Fibroblast of lung (primary cell): ENCODE results near the gene RNF175. TPM values are rescaled to one million over a fixed set of nuclear protein-coding genes. Genes with fewer than 3 reads are reported as not detected.

Experiments used
- DNase-seq, 2 donors: peaks; one replicate each; pipeline versions ENCODE4 v3.0.0 to v3.0.0-alpha.2; 2010; ENCODE audit warnings: low read depth in 2 of 2
- H2AFZ ChIP-seq: 2 replicates; pipeline ENCODE4 v1.5.1; 2012; ENCODE audit warnings: low read length, control low read depth, inconsistent platforms
- H3K27ac ChIP-seq: 2 replicates; pipeline ENCODE4 v1.5.1; 2011; ENCODE audit warnings: low read length, control low read depth; ENCODE audit not compliant: insufficient read depth
- H3K27me3 ChIP-seq: 2 replicates; pipeline ENCODE4 v1.5.1; 2011; ENCODE audit warnings: mild to moderate bottlenecking, low read length; ENCODE audit not compliant: control insufficient read depth, insufficient read depth
- H3K36me3 ChIP-seq: 2 replicates; pipeline ENCODE4 v1.5.1; 2011; ENCODE audit warnings: low read length; ENCODE audit not compliant: control insufficient read depth, insufficient read depth
- H3K4me1 ChIP-seq: 2 replicates; pipeline ENCODE4 v1.5.1; 2011; ENCODE audit warnings: low read length; ENCODE audit not compliant: control insufficient read depth, insufficient read depth; ENCODE audit errors: extremely low read depth
- H3K4me2 ChIP-seq: 2 replicates; pipeline ENCODE4 v1.5.1; 2011; ENCODE audit warnings: low read length, control low read depth; ENCODE audit not compliant: insufficient read depth; ENCODE audit errors: extremely low read depth
- H3K4me3 ChIP-seq, 4 experiments: fragments of 200-600 bp in 1 of 4; sonication (generic) in 1 of 4; replicated peaks in 1 of 4; 2 replicates each; pipeline ENCODE4 v1.5.1; 2011 to 2016; ENCODE audit warnings: low read length in 4 of 4, low read depth in 3 of 4, mild to moderate bottlenecking in 3 of 4, control low read depth in 2 of 4, inconsistent platforms in 1 of 4, mixed read lengths in 1 of 4; ENCODE audit not compliant: insufficient read depth in 1 of 4; ENCODE audit errors: control extremely low read depth in 1 of 4
- H3K79me2 ChIP-seq: 2 replicates; pipeline ENCODE4 v1.5.1; 2012; ENCODE audit warnings: mild to moderate bottlenecking, low read length, inconsistent platforms; ENCODE audit not compliant: control insufficient read depth, insufficient read depth
- H3K9ac ChIP-seq: 2 replicates; pipeline ENCODE4 v1.5.1; 2011; ENCODE audit warnings: mild to moderate bottlenecking, low read length, control low read depth; ENCODE audit not compliant: insufficient read depth
- H3K9me3 ChIP-seq: 2 replicates; pipeline ENCODE4 v1.5.1; 2012; ENCODE audit warnings: low read depth, low read length; ENCODE audit not compliant: control insufficient read depth, insufficient read depth
- H4K20me1 ChIP-seq: 2 replicates; pipeline ENCODE4 v1.5.1; 2011; ENCODE audit warnings: low read length; ENCODE audit not compliant: control insufficient read depth, insufficient read depth; ENCODE audit errors: extremely low read depth
- CTCF ChIP-seq, 2 donors: IDR thresholded peaks in 1 of 2; conservative IDR thresholded peaks in 1 of 2; 1 replicate in 1 of 2; 2 replicates in 1 of 2; pipeline ENCODE4 v1.5.1; 2011 to 2012; ENCODE audit warnings: low read length in 2 of 2, control low read depth in 1 of 2, inconsistent platforms in 1 of 2, low read depth in 1 of 2, mild to moderate bottlenecking in 1 of 2
- EZH2 ChIP-seq: IDR thresholded peaks from 2 replicates; pipeline ENCODE4 v1.5.1; 2012; ENCODE audit warnings: low read length, control low read depth, mild to moderate bottlenecking; ENCODE audit errors: missing control alignments
- polyA plus RNA-seq, 2 donors: library from polyadenylated mRNA; depleted of rRNA in 1 of 2; stranded (reverse) in 1 of 2; unstranded in 1 of 2; fragments of >200 nt; gene quantifications; 2 replicates each; pipeline ENCODE4 v1.2.1, GENCODE V29; 2011 to 2012; ENCODE audit warnings: missing spikeins in 1 of 2
- total RNA-seq: library from RNA; depleted of rRNA; stranded (reverse); fragments of >200 nt; gene quantifications from 2 replicates; pipeline ENCODE4 v1.2.1, GENCODE V29; 2014

The RNF175 gene
- total and polyA plus RNA-seq, 2 donors (not counting 1 experiment from before 2014, with no cell fraction given), result not detected

GRCh38 chr4:153728151-153728550, 31.7 kb downstream of the RNF175 start:
- no peaks in the 10 kb centered on the region for H3K79me2 ChIP-seq
- TF ChIP-seq EZH2 (no peak), CTCF (conservative IDR thresholded peaks at IDR 0.05 in 1 of 2, IDR thresholded peaks at IDR 0.05 in 1 of 2; ENCODE audit: low read depth in 1 of 2, low read length in 2 of 2) (no peak)
- no peaks in the 10 kb centered on the region for H3K9me3 ChIP-seq
- H4K20me1 ChIP-seq, result no peaks in the 10 kb centered on the region
- H3K27me3 ChIP-seq, result no peaks in the 10 kb centered on the region
- H3K27ac ChIP-seq, result no peak overlapping the region
- DNase-seq, result no peak
- no peaks in the 10 kb centered on the region for H3K36me3 ChIP-seq
- no peak overlapping the region for H3K4me2 ChIP-seq
- H3K4me3 ChIP-seq, result no peak overlapping the region
- H3K4me1 ChIP-seq, result no peaks in the 10 kb centered on the region
- H3K9ac ChIP-seq, result no peak overlapping the region
- H2AFZ ChIP-seq, result no peak overlapping the region

DNA sequence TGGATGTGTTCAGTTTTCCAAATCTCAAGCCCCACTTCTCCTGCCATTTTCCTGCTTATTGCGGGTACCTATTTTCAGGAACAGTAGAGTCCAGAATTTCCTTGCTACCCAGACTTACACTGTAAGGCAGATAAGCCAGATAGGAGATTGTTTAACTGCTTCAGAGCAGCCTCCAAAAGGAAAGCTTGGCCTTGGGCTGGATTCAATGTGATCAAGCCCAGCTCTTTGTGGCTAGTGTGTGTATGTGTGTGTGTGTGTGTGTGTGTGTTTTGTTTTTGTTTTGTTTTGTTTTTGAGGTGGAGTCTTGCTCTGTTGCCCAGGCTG, 34.0 kb downstream of the RNF175 start:
- Histone ChIP-seq H4K20me1 (no peaks in the 10 kb centered on the region), H3K36me3 (no peaks in the 10 kb centered on the region), H3K27ac (no peak overlapping the region), H2AFZ (no peak overlapping the region), H3K9ac (no peak overlapping the region), H3K27me3 (no peaks in the 10 kb centered on the region), H3K79me2 (no peaks in the 10 kb centered on the region), H3K4me2 (no peak overlapping the region), H3K4me3 (no peak overlapping the region), H3K9me3 (no peaks in the 10 kb centered on the region), H3K4me1 (no peaks in the 10 kb centered on the region)
- DNase-seq, result no peak
- TF ChIP-seq CTCF (conservative IDR thresholded peaks at IDR 0.05 in 1 of 2, IDR thresholded peaks at IDR 0.05 in 1 of 2; ENCODE audit: low read depth in 1 of 2, low read length in 2 of 2) (no peak), EZH2 (no peak)

DNA sequence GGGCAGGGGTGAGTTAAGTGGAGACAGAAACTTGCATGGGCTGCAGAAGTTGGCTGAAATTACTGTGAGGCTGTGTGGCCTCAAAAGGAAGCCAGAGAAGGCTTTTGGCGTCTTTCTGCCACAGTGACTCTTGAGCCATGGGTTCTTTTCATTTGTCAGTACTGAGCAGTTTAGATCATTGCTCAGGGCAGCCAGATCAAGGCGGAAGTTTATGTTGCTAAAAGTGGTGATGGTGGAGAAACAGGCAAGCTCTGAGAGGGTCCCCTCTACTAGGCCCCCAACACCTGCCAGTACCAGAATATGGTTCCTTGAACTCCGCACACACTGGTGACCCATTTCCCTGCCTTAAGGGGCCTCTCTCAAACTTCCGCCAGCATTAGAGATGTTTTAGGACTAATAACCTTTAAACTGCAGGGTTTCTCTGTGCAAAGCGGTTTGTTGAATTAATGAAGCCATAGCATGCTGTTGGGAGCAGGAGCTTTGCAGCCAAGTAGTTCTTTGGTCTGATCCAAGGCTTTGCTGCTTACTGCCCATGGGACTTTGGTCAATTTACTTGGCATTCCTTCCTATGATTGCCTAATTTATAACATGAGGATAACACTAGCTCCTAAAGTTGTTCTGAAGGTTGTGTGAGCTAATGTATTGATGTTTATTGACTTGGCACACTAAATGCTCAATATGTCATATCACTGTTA, 34.5 kb downstream of the RNF175 start:
- TF ChIP-seq EZH2 (no peak), CTCF (conservative IDR thresholded peaks at IDR 0.05 in 1 of 2, IDR thresholded peaks at IDR 0.05 in 1 of 2; ENCODE audit: low read depth in 1 of 2, low read length in 2 of 2) (no peak)
- H3K4me1 ChIP-seq, result no peaks in the 10 kb centered on the region
- H3K36me3 ChIP-seq, result no peaks in the 10 kb centered on the region
- H3K9me3 ChIP-seq, result no peaks in the 10 kb centered on the region
- H4K20me1 ChIP-seq, result no peaks in the 10 kb centered on the region
- no peaks in the 10 kb centered on the region for H3K27me3 ChIP-seq
- H3K4me3 ChIP-seq, result no peak overlapping the region
- no peak overlapping the region for H3K4me2 ChIP-seq
- H3K79me2 ChIP-seq, result no peaks in the 10 kb centered on the region
- no peak overlapping the region for H3K9ac ChIP-seq
- H2AFZ ChIP-seq, result no peak overlapping the region
- peak in 1 of 2 donors; percentile 18 for DNase-seq
- H3K27ac ChIP-seq, result no peak overlapping the region
